ENCODE measurements around the gene TULP3.

TULP3 gene

DNA sequence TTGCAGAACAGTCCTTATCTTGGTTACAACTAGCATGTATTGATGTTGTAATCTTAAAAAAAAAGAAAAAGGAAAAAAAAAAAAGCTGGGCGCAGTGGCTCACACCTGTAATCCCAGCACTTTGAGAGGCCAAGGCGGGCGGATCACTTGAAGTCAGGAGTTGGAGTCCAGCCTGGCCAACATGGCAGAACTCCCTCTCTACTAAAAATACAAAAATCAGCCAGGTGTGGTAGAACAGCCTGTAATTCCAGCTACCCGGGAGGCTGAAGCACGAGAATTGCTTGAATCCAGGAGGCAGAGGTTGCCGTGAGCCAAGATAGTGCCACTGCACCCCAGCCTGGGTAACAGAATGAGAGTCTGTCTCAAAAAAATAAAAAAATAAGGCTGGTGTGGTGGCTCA, 42.9 kb downstream of the TULP3 start:
- no peak for DNase-seq

DNA sequence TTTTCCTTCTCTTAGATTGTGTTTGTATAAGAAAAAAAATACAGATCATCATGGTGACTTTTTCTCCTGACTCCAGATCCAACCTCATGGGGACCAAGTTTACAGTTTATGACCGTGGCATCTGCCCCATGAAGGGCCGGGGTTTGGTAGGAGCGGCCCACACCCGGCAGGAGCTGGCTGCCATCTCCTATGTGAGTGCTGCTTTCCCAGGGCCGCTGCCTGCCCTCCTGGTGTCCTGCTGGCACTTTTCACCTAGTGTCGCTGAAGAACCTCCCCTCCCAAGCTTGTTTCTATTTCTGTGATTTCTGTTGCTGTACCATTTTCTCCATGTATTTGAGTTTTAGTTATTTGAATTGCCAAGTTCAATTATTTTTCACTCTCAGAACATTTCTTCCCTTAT, 43.7 kb downstream of the TULP3 start:
- DNase-seq = no peak

DNA sequence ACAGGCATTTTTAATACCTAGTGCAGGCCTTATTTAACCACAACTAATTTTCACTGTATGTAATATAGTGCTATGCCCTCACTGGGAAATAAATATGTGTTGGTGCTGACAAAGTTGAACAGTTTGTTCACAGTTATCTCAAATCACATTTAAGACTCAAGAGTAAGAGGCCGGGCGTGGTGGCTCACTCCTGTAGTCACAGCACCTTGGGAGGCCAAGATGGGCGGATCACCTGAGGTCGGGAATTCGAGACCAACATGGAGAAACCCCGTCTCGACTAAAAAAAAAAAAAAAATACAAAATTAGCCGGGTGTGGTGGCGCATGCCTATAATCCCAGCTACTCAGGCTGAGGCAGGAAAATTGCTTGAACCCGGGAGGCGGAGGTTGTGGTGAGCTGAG, 45.6 kb downstream of the TULP3 start:
- no peak for DNase-seq

DNA sequence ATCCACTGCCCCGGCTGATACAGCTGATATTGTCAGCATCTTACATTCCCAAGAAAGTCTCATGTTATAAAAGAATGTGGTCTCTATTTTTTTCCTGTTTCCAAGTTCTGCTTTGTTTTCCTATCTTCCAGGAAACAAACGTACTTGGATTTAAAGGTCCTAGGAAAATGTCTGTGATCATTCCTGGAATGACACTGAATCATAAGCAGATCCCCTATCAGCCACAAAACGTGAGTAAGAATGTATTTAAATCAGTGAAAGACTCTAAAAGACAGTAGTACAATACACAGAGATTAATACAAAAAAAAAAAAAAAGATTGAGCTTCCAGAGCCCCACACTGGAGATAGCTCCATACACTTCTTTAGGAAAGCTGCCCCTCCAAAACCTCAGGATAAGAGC, 46.8 kb downstream of the TULP3 start:
- DNase-seq = no peak

DNA sequence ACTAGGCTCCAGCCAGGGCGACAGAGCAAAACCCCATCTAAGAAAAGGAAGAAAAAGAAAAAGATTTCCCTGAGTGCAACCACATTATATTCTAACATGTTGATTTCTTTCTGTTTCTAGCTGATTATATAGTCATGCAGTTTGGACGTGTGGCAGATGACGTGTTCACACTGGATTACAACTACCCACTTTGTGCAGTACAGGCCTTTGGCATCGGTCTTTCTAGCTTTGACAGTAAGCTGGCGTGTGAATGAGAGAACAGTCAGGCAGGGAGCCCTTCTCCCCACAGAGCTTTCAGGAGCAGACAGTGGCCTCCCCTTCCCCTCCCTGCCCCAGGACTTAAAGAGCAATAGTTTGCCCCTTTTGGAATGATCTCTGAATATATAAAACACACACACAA, 48.5 kb downstream of the TULP3 start:
- DNase-seq = no peak

DNA sequence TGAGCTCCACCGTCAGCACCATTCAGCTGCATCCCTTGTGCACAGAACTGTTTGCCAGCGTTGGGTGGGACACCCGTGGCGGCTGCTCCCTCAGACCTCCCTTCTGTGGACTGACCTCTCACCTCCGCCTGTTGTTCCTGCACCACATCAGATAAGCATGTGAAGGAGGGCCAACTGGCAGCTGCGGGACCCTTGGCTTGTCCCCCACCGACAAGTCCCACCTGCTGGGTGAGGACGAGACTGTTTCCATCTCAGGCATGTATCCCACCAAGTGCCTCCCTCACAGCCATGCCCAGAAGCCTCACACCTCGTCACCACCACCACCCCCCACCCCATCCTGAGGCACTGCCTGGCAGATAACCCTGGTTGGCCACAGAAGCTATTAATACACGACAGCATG, 49.9 kb downstream of the TULP3 start:
- DNase-seq = no peak

DNA sequence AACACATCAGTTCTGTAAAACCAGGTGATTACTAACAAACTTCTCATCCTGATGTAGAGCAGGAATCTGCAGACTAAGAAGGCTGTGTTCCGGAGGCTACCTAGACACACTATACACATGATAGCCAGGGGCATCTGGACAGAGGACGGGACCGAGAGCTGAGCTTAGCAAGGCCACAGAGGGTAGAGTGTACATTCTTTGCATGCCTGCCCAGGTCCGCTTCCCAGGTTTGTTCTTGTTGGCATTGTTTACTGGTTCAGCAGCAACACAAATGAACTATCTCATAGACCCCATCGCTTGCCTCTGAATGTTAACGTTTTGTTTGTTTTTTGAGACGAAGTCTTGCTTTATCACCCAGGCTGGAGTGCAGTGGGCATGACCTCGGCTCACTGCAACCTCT, 50.8 kb downstream of the TULP3 start:
- no peak for DNase-seq

DNA sequence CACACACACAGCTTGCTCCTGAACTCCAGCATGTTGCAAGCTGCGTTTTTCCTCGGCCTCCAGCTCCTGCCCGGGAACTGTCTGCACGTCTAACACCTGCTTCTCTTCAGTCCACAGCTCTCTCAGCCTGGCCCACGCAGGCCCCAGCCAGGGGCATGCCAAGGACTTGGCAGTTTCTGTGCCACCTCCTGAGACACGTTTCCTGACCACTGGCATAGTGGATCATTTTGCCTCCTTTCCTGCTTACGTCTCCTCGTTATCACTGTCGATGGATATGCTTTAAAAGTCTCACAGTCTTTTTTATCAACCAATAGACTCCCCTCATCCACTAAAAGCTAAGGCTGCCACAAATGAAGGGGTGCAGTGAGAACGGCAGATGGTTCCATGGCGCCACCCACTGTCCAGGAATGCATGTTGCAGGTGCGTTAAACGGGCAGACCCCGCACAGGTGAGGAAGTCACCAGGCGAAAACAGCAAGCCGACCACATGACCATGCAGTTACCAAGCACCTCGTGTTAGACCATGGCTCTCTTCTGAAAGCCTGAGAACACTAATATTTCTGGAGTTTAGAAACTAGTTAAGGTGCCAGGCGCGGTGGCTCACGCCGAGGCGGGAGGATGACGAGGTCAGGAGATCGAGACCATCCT, 53.8 kb downstream of the TULP3 start:
- no peak for DNase-seq

DNA sequence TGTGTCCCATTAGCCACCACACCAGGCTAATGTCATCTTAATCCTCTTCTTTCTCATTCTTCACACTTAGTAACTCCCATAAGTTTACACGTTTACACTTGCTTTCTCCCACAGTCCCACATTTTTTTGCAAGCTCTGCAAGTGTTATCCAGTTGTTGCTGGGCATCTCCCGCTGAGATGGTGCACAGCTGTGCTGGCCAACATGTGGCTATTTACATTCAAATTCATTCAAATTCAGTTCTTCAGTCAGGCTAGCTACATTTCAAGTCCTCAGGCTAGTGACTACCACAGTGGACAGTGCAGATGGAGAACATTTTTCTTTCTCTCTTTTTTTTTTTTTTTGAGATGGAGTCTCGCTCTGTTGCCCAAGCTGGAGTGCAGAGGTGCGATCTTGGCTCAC, 58.7 kb downstream of the TULP3 start:
- DNase-seq = no peak

DNA sequence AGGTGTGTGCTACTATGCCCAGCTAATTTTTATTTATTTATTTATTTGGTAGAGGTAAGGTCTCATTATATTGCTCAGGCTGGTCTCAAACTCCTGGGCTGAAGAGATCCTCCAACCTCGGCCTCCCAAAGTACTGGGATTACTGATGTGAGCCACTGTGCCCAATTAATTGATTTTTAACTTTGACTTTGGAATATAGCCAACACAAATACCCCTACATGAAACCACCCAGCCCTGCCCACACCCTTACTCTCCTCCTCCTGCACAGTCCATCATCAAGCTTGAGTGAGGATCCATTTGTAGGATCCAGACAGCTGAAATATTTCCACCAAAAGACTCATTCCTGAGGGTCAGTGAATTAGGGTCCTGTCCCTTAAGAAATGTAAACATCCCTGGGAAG, 65.2 kb downstream of the TULP3 start:
- DNase-seq = no peak

DNA sequence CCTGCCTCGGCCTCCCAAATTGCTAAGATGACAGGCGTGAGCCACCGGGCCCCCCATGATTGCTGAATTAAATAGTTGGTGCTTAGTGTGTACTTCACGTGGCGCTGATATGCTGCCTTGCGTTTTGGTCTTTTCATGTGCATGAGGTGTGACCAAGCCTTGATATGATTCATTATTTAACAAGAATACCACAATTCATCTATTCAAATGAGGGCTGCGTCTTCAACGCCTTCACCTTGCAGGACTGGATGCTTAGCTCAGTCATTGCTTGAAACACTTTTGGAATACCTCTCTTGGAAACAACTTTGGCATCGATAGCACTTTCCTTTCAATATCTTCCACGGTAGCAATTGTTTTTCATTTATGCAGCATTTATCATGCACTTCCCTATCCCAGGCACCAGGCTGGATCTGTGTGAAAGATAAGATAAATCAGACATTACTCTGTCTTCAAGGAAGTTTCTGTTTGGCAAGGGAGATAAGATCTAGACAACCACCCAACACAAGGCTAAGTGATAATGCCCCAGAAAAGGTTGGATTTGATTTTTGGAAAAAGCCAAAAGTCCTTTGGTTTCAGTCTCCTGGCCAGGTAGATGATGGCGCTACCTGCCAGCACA, 67.2 kb downstream of the TULP3 start:
- no peak for DNase-seq

DNA sequence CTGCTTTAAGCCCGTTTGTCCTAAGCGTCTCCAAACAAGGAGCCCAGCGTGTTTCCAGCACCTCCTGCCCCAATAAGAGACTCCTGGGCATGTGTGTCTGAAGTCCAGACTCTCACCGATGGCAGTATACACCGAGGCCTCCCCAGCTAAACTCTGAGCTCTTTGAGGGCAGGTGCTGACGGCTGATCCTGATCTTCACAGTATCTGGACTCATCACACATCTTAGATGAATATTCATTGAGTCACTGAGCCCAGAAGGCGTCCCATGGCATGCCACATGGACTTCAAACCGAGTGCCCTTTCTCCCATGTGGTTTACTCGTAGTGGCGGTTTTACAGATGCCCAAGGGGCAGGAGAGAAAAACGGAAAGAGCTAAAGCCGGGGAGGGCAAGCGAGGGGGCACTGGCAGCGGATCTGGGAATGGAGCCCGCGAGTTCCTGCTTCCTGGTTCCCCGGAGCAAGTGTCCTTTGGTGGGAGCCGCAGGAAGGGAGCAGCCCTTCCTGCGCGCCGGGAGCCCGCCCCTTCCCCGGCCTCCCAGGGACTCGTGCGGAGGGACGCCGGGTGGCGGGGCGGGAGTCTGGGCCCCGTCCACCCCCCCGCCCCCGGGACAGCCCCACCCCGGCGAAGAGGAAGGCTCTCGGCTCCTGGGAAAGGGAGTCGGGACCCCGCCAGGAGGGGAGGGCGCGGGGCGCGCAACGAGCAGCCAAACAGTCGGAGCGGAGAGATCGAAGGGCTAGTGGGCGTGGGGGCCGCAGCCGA, 67.9 kb downstream of the TULP3 start:
- no peak for DNase-seq

DNA sequence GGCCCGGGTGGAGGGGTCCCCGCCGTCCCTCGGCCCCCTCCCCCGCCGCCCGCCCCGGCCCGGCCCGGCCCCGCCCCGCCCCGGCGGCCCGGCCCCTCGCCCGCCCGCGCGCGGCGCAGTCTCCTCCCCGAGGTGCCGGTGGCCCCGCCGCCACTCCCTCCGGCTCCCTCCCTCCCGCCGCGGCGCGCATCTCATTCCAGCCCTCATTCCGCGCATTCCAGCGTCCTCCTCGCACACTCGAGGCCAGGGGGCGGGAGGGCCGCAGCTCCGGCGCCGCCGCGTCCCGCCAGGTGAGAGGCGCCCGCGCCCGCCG, 68.5 kb downstream of the TULP3 start, which contains the start of gene TEAD4:
Gene TEAD4 (plus strand): TSS at position 206 of the 313 bp plus-strand sequence.
- DNase-seq = no peak

DNA sequence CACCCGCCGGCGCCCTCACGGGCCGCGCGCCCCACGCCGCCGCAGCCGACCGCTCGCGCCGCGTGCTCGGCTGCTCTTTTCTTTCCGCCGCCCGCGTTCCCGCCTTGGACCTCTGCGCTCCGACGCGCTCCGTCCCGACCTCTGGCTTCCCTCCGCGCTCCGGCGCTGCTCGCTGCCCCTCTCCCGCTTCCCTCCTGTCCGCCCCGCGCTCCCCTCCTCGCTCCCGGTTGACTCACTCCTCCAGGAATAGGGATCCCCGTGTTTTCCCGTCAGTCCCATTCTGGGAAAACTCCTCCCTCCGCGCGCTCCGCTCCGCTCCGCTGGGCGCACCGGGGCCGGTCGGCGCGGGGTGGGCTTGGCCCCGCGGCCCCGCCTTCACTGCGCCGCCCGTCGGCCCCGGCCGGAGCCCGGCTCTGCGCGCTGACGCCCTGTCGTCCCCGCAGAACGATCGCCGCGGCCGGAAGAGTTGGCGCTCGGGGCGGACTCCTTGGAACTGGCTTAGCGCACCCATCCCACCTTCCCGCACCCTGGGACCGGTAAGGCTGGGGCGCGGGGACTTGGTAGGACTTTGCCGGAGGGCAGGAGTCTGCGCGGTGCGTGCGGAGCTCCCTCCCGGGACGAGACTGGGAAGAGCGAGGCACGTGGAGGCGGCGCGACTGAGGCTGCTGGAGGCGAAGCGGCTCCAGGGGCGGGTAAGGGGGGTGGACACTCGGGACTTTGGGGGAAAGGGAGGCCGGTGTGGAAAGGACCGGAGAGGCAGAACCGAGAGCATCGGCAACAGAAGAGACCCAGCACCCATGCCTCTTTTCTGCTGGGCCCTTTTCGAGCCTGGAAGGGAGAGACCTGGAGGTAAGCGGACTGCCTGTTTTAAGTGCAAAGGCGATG, 69.1 kb downstream of the TULP3 start:
- no peak for DNase-seq

DNA sequence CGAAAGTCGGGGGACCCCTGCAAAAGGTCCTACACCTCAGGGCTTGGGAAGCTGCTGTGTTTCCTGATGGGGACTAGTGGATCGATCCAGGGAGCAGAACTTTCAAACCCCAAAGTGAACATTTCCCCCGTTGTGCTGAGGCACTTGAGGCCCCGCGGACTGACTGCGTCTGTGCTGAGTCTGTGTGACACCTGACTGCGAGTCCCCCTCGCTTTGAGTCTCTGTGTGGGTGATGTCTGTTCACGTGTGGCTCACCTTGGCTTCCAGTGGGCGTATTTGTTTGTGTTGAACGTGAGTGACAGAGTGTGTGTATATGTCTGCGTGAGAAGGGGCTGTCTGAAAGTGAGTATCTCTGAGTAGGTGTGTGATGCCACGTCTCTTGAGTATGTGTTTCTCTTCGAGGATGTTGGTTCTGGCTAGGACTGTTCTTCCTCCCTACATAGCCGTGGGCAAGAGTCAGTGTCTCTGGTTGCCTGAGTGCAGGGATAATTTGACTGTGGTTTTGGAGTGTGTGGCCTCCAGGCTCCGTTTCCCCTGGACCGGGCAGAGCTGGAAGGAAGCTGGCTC, 69.8 kb downstream of the TULP3 start:
- DNase-seq = no peak

DNA sequence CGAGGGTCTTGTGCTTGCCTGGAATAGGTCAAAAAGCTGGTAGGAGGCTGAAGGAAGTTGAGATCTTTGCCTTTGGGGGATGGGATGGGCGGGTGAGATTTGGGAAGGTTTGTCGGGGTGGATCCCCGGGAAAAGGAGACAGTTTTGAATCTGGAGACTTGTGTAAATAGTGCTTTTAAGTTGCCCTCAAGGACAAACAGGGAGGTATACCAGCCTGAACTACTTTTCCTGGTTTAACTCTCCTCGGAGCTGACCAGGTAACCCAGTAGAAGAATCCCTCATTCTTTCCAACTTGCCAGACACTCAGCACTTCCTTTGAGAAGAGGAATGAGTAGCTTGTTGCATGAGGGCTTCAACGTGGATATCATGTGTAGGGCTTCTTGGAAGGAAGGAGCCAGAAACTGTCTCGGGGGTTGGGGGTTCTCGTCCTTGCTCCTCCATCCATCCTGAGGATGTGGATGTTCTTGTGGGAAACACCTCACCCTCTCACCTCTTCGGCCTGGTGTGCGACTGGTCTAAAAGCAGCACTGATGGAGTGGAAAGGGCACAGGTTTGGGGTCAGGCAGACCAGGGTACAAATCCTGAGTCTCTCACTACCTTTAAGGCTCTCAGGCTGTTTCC, 70.4 kb downstream of the TULP3 start:
- no peak for DNase-seq

DNA sequence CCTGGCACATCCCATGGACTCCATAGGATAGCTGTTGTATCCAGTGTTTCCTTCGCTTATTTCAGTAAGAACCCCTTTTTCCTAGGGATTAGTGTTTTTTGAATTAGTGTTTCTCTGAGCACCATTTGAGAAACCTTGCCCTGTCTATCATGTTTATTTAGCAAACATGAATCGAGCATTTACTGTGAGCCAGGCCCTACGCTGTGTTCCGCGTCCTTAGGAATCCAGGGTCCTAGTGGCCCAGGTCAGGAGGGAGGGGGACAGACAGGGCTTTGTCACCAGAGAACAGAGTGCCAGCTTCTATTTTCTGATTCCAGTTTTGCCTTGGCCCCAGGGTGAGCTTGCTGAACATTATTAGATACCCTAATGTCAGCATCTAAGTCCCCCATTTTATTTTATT, 71.0 kb downstream of the TULP3 start:
- DNase-seq = no peak

DNA sequence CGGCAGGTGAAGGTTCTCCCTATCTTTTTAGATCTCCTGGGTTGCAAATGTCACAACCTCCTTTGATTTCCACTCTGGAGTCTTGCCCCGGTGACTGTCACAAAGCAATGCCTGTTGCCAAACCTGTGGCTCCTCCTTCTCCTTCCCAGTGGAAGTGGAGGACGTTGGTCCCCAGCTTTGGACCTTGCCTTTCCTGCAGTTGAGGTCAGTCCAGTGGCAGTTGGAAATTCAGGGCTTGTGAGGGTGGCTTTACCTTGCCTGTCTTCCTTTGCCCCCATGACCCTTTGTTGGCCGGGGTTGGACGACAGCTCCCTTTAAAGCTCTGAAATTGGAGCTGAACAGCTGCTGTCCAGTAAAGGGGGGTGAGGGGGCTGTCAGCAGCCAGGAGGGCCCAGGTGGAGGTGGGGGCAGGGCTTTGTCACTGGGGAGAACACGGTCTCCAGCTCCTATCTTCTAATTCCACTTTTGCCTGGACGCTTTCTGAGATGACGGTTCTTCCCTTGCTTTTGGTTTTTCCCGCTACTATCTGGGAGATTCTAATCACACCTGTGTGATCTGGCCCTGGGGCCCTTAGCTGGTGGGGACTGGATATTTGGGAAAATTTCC, 72.6 kb downstream of the TULP3 start:
- DNase-seq = no peak

DNA sequence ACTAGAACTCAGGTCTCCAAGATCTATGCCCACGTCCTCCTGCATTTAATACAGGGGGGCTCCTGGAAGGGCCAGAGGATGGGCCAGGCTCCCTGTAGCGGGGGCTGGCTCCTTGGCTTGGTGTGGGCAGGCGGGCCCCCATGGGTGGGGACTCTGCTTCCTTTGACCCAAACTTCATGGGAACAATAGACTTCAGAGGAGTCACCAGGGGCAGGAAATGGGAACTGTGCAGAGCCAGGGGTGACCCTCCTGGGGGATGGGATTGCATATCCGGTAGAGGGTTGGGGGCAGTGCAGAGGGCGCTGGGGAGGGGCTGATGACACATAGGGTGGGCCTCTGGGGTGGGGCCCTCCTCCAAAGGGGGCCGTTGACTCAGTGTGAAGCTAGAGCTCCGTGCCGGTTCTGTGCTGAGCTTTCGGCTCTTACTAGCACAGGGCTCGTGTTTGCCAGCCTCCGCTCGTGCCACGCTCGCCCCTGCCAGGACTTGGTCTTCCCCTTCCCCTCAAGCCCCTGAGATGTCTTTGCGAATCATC, 73.1 kb downstream of the TULP3 start:
- DNase-seq = no peak

DNA sequence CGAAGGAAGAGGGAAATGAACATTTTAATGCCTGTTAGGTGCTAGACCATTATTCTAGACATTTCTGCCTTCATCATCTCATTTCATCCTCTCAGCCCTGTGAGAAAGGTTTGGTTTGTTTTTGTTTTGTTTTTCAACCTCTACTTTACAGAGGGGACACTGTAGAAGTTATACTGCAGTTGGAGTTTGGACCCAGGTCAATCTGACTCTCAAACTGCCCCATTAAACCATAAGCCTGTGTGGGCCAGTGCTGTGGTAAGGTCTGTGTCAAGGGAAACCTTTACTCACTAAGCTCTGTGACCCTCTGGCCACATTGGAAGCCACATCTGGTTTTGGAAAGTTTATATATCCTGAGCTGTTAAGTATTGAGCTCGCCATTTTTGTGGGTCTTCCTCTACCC, 77.0 kb downstream of the TULP3 start:
- DNase-seq = no peak

DNA sequence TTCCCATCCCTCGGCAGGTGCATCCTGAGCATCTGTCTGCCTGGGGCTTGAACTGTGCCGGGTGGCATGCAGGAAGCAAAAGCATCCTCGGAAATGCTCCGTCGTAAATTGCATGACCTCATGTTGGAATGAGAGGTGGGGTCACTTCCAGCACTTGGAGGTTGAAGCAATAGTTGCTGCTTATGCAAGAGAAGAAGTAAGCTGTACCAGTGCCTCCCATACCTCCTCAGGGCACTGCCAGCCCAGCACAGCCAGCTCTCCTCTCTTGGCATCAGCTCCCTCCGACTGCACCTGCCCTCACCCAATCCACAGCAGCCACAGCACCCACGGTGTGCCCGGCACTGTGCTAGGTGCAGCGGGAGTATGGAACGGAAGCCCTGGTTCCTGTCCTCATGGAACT, 80.1 kb downstream of the TULP3 start:
- no peak for DNase-seq

DNA sequence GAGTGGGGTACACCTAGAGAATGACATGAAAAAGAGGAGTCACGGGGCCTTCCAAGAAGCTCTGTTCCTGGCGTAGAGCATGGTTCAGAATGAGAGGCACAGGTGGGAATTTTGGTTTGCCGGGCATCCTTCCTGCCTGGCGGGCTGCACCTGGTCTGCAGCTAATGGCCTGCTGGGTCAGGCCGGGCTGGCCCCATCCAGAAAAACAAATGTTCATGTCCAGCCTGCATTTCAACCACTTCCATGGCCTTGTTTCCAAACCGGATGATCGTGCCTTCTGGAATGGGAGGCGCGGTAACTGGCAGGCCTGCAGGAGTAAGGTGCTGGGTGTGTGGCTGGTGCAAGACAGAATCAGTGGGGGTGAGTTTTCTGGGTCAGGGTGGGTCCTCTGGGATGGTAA, 82.9 kb downstream of the TULP3 start:
- DNase-seq = no peak

All from cortex of kidney (tissue), 1 donor.